Neuronal stem cell (in vitro differentiated cells): ENCODE results near the gene IPO4.

ENCODE experiments used
- DNase-seq: peaks from one replicate; pipeline ENCODE4 v3.0.0-alpha.2; 2013; ENCODE audit warnings: low spot score
- H2AFZ ChIP-seq: one replicate; pipeline ENCODE4 v1.6.1; 2013; ENCODE audit warnings: mild to moderate bottlenecking, low read length, inconsistent platforms
- H2AK5ac ChIP-seq: 2 replicates; pipeline ENCODE4 v1.6.1; 2013; ENCODE audit warnings: low read depth, mild to moderate bottlenecking, inconsistent platforms, low read length, moderate library complexity, mixed read lengths
- H2BK120ac ChIP-seq: 2 replicates; pipeline ENCODE4 v1.6.1; 2013; ENCODE audit warnings: low read depth, mild to moderate bottlenecking, inconsistent platforms, low read length, moderate library complexity, mixed read lengths
- H2BK12ac ChIP-seq: one replicate; pipeline ENCODE4 v1.6.1; 2013; ENCODE audit warnings: low read length, inconsistent platforms
- H2BK15ac ChIP-seq: 2 replicates; pipeline ENCODE4 v1.6.1; 2013; ENCODE audit warnings: mild to moderate bottlenecking, low read length, inconsistent platforms, mixed read lengths
- H2BK5ac ChIP-seq: one replicate; pipeline ENCODE4 v1.6.1; 2013; ENCODE audit warnings: inconsistent platforms, mild to moderate bottlenecking, low read length, moderate library complexity
- H3K14ac ChIP-seq: one replicate; pipeline ENCODE4 v1.6.1; 2013; ENCODE audit warnings: low read length, inconsistent platforms
- H3K18ac ChIP-seq: 2 replicates; pipeline ENCODE4 v1.6.1; 2013; ENCODE audit warnings: low read length, inconsistent platforms
- H3K23ac ChIP-seq: 2 replicates; pipeline ENCODE4 v1.6.1; 2013; ENCODE audit warnings: low read depth, mild to moderate bottlenecking, mixed read lengths, low read length, inconsistent platforms; ENCODE audit not compliant: poor library complexity
- H3K27ac ChIP-seq: replicated peaks from 3 replicates; pipeline ENCODE4 v1.5.1; 2013; ENCODE audit warnings: low read length, inconsistent platforms
- H3K27me3 ChIP-seq, 3 experiments: 2 replicates each; pipeline ENCODE4 v1.6.1; 2013; ENCODE audit warnings: low read length in 3 of 3, mild to moderate bottlenecking in 2 of 3, inconsistent platforms in 1 of 3, low read depth in 1 of 3, mixed read lengths in 1 of 3, moderate library complexity in 1 of 3; ENCODE audit not compliant: control insufficient read depth in 3 of 3, insufficient read depth in 3 of 3
- H3K36me3 ChIP-seq, 2 donors: replicated peaks in 1 of 2; 2 replicates each; pipeline ENCODE4 v1.6.1; 2013; ENCODE audit warnings: low read length in 2 of 2; ENCODE audit not compliant: control insufficient read depth in 2 of 2, insufficient read depth in 2 of 2
- H3K4ac ChIP-seq: 2 replicates; pipeline ENCODE4 v1.6.1; 2013; ENCODE audit warnings: inconsistent platforms, mild to moderate bottlenecking, low read length, moderate library complexity
- H3K4me1 ChIP-seq, 2 donors: 1 replicate in 1 of 2; 2 replicates in 1 of 2; pipeline ENCODE4 v1.6.1; 2013; ENCODE audit warnings: low read length in 2 of 2, low read depth in 1 of 2; ENCODE audit not compliant: control insufficient read depth in 2 of 2, insufficient read depth in 1 of 2
- H3K4me2 ChIP-seq: one replicate; pipeline ENCODE4 v1.6.1; 2013; ENCODE audit warnings: mild to moderate bottlenecking, low read length, inconsistent platforms; ENCODE audit not compliant: insufficient read depth, poor library complexity, severe bottlenecking
- H3K4me3 ChIP-seq, 2 donors: 2 replicates each; pipeline ENCODE4 v1.5.1; 2013; ENCODE audit warnings: low read length in 2 of 2, mild to moderate bottlenecking in 2 of 2, inconsistent platforms in 1 of 2, moderate library complexity in 1 of 2
- H3K79me1 ChIP-seq: one replicate; pipeline ENCODE4 v1.6.1; 2013; ENCODE audit warnings: low read depth, mild to moderate bottlenecking, inconsistent platforms, low read length, moderate library complexity
- H3K9ac ChIP-seq: one replicate; pipeline ENCODE4 v1.6.1; 2013; ENCODE audit warnings: mild to moderate bottlenecking, low read depth, low read length, inconsistent platforms; ENCODE audit not compliant: poor library complexity
- H3K9me3 ChIP-seq, 2 donors: replicated peaks in 1 of 2; 2 replicates each; pipeline versions ENCODE3 to v1.6.1; 2013; ENCODE audit warnings: low read length in 2 of 2, mild to moderate bottlenecking in 2 of 2, inconsistent platforms in 1 of 2, low read depth in 1 of 2, mixed read lengths in 1 of 2, moderate library complexity in 1 of 2; ENCODE audit not compliant: control insufficient read depth in 2 of 2, insufficient read depth in 1 of 2
- H4K8ac ChIP-seq: one replicate; pipeline ENCODE4 v1.6.1; 2013; ENCODE audit warnings: low read depth, mild to moderate bottlenecking, inconsistent platforms, low read length, moderate library complexity
- H4K91ac ChIP-seq: one replicate; pipeline ENCODE4 v1.6.1; 2013; ENCODE audit warnings: low read length, low read depth, mild to moderate bottlenecking, inconsistent platforms; ENCODE audit not compliant: poor library complexity
- WGBS, 2 donors: extraction: QIAGEN DNeasy Blood & Tissue Kit; methylation state at CpG; one replicate each; pipeline ENCODE4 v1.1.7; 2013; ENCODE audit warnings: missing lambda C conversion rate in 2 of 2, mixed read lengths in 1 of 2; ENCODE audit not compliant: insufficient read length in 2 of 2, insufficient replicate concordance in 1 of 2; ENCODE audit errors: extremely low coverage in 2 of 2; 5-methylcytosine and 5-hydroxymethylcytosine counted together

IPO4 gene

GRCh38 chr14:24186831-24187538 lies 1.6 kb downstream of the IPO4 start:
- Histone ChIP-seq H2BK120ac (no peak overlapping the region), H3K9me3 (no peaks in the 10 kb centered on the region), H2BK12ac (no peak overlapping the region), H4K8ac (no peak overlapping the region), H3K14ac (no peak overlapping the region), H2BK5ac (no peak overlapping the region), H3K18ac (no peak overlapping the region), H2BK15ac (no peak overlapping the region), H3K4me1 (peaks cover 4 to 7% of the 10 kb centered on the region in 2 donors), H2AK5ac (no peak overlapping the region), H4K91ac (no peak overlapping the region), H3K4me3 (peak overlapping the region in 1 of 2 donors; percentile 79), H3K27me3 (no peaks in the 10 kb centered on the region), H3K4ac (no peak overlapping the region), H3K36me3 (peaks cover 51 to 77% of the 10 kb centered on the region in 2 donors), H2AFZ (no peak overlapping the region), H3K27ac (no peak overlapping the region), H3K79me1 (peaks cover 7% of the 10 kb centered on the region), H3K4me2 (no peak overlapping the region), H3K23ac (no peak overlapping the region), H3K9ac (no peak overlapping the region)
- DNase-seq = no peak
- WGBS, 2 donors = no CpG with 5 or more reads among the region's 10 CpGs

- no peak overlapping the region for H2BK120ac ChIP-seq
- H4K8ac ChIP-seq = no peak overlapping the region
- no peak overlapping the region for H2BK5ac ChIP-seq
- peaks cover 7% of the 10 kb centered on the region for H3K79me1 ChIP-seq
- H3K4me3 ChIP-seq = peak overlapping the region in 1 of 2 donors; percentile 24
- no peaks in the 10 kb centered on the region for H3K27me3 ChIP-seq
- H3K9ac ChIP-seq = no peak overlapping the region
- no peak overlapping the region for H2BK15ac ChIP-seq
- H3K4me2 ChIP-seq = no peak overlapping the region
- no peak overlapping the region for H4K91ac ChIP-seq
- no peak overlapping the region for H2AFZ ChIP-seq
- no peak overlapping the region for H2AK5ac ChIP-seq
- no peak overlapping the region for H3K18ac ChIP-seq
- no peak overlapping the region for H3K27ac ChIP-seq
- WGBS, 2 donors = no CpG with 5 or more reads among the region's 11 CpGs
- no peak overlapping the region for H3K14ac ChIP-seq
- H3K23ac ChIP-seq = peak overlapping the region; percentile 44
- H3K36me3 ChIP-seq = peaks cover 58 to 80% of the 10 kb centered on the region in 2 donors
- DNase-seq = no peak
- H2BK12ac ChIP-seq = no peak overlapping the region
- H3K4ac ChIP-seq = no peak overlapping the region
- H3K9me3 ChIP-seq = no peaks in the 10 kb centered on the region
- H3K4me1 ChIP-seq = peaks cover 4 to 7% of the 10 kb centered on the region in 2 donors
Measured at GRCh38 chr14:24185741-24186140, 2.9 kb downstream of the IPO4 start.

GRCh38 chr14:24185026-24185425 lies 3.6 kb downstream of the IPO4 start:
- Histone ChIP-seq H3K27ac (no peak overlapping the region), H3K14ac (no peak overlapping the region), H4K8ac (no peak overlapping the region), H2AFZ (no peak overlapping the region), H2BK120ac (no peak overlapping the region), H2AK5ac (no peak overlapping the region), H3K27me3 (no peaks in the 10 kb centered on the region), H2BK12ac (no peak overlapping the region), H3K9ac (peak overlapping the region; percentile 34), H2BK15ac (no peak overlapping the region), H2BK5ac (peak overlapping the region; percentile 20), H4K91ac (no peak overlapping the region), H3K4me3 (no peak overlapping the region), H3K9me3 (no peaks in the 10 kb centered on the region), H3K18ac (no peak overlapping the region), H3K4me1 (peaks cover 4 to 7% of the 10 kb centered on the region in 2 donors), H3K79me1 (peaks cover 11% of the 10 kb centered on the region), H3K23ac (no peak overlapping the region), H3K36me3 (peaks cover 63 to 80% of the 10 kb centered on the region in 2 donors), H3K4me2 (no peak overlapping the region), H3K4ac (no peak overlapping the region)
- no peak for DNase-seq
- no CpG with 5 or more reads among the region's 7 CpGs for WGBS, 2 donors

GRCh38 chr14:24184104-24184970 lies 4.3 kb downstream of the IPO4 start:
- Histone ChIP-seq H4K8ac (no peak overlapping the region), H2AFZ (no peak overlapping the region), H3K4me3 (no peak overlapping the region), H4K91ac (no peak overlapping the region), H2BK12ac (no peak overlapping the region), H3K4me1 (peaks cover 4 to 7% of the 10 kb centered on the region in 2 donors), H3K27ac (no peak overlapping the region), H2BK120ac (no peak overlapping the region), H3K18ac (no peak overlapping the region), H3K36me3 (peaks cover 70 to 82% of the 10 kb centered on the region in 2 donors), H3K9me3 (no peaks in the 10 kb centered on the region), H2BK15ac (no peak overlapping the region), H2AK5ac (no peak overlapping the region), H3K4ac (no peak overlapping the region), H3K23ac (no peak overlapping the region), H3K9ac (no peak overlapping the region), H3K14ac (no peak overlapping the region), H3K79me1 (peaks cover 12% of the 10 kb centered on the region), H2BK5ac (peak overlapping the region; percentile 20), H3K4me2 (no peak overlapping the region), H3K27me3 (no peaks in the 10 kb centered on the region)
- DNase-seq = no peak
- no CpG with 5 or more reads among the region's 19 CpGs for WGBS, 2 donors
